ENCODE data around the gene MYEOV.
A peak's percentile ranks its signal among the peaks of the same experiment; 100 is the strongest.

The MYEOV gene

GRCh38 chr11:69286374-69287371 lies 7.3 kb upstream of the MYEOV start:
- no peak for DNase-seq (ENCODE audit: low spot score)

DNA sequence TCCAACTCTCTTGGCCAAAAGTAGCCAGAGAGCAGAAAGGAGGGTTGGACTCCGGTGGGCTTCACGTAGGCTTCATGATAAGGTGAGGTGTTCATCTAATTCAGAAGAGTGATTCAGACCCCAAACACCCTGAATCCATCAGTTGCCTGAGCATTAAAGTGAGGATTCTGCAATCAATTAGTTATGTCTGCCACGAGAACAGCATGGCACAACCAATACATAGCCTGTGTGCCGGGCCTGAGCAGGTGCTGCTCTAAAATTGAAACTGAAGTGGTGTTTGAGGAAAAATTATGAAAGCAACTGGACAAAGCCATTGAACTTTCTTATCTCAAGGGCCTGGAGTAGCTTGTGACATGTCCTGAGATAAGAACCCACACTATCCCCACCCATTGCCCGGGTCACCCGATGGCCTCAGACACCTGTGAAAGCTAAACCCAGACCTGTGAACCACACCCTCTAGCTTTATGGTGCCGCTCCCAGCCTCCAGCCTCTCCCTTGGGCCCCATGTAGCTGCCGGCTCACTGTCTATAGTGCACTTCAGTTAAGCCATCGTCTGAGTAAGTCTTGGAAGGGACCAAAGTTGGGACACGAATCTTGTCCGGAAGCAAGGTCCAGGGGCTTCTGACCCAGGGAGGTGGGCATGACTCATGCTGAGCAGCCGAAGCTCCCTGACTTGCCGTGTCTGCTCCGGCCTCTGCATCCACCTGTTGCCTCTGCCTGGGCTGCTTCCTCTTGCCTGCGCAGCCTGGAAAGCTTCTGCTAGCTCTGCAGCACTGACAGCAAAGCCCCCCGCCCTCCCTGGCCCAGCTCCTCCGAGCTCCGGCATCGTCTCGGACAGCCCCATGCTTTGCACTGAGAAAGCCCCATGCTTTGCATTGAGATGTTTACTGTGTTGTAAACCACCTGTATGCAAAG lies 5.7 kb upstream of the MYEOV start:
- no peak for DNase-seq (ENCODE audit: low spot score)

- no peak for DNase-seq (ENCODE audit: low spot score)
Observed at GRCh38 chr11:69288883-69289242, 5.1 kb upstream of the MYEOV start.

GRCh38 chr11:69290806-69291205 lies 3.1 kb upstream of the MYEOV start:
- no peak for DNase-seq (ENCODE audit: low spot score)

GRCh38 chr11:69291459-69292110 lies 2.4 kb upstream of the MYEOV start:
- no peak for DNase-seq (ENCODE audit: low spot score)

- DNase-seq (ENCODE audit: low spot score): peak; percentile 46
Observed at GRCh38 chr11:69292221-69292648, 1.7 kb upstream of the MYEOV start.

DNA sequence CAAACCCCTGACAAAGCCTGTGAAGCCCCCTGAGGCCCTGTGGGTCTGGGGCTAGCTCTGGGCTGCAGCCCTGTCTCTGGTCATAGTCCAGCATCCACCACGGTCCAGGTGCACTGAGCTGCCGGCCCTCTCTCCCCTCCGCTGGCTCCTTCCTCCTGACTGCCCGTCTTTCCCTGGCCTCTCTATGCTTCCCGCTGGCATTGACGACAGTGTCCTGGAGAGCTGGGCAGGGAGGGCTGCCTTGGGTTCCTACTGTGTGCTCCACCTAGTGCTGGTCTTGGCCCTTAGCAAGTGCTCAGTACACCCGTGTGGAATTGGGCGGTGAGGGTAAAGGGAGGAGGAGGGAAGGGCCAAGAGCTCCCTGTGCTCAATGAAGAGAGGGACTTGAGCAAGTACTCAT lies 868 bp upstream of the MYEOV start:
- no peak for DNase-seq (ENCODE audit: low spot score)

GRCh38 chr11:69294571-69295078 lies 670 bp downstream of the MYEOV start:
- no peak for DNase-seq (ENCODE audit: low spot score)

- DNase-seq (ENCODE audit: low spot score): no peak
Observed at GRCh38 chr11:69295079-69295994, 1.4 kb downstream of the MYEOV start.

DNA sequence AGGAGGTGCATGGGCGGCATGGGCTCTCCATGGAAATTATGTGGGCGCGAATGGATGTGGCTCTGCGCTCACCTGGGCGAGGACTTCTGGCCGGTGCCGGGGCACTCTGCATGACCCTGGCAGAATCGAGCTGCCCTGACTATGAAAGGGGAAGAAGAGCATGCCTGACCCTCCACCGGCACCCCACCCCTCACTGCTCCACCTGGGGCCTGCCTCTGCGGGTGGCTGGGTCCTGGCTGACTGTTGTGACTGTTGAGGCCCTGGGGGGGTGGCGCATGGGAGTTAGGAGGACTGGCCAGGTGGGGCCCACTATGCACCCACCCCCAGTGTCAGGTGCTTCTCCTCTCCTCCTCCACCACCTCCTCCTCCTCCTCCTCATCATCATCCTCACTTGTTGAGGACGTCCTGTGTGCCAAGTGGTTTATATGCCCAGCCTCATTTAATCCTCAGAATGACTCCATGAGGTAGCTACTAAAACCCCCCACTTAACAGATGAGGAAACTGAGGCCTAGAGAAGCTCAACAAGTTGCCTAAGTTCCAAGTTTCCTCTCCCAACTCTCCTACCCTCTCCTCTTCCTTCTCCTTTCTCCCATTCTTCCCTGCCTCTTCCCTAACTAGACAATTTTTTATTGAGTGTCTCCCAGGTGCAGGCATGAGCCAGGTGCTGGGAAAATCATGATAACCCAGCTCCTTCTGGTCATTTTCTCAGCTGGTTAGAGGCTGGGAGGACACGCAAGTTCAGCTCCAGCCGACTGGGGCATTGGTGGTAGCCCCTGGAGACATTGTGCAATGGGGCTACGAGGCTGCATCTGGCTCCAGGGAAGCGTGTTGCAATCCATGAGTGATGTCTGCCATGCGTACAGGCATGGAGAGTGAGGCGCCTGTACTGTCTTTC lies 2.3 kb downstream of the MYEOV start:
- DNase-seq (ENCODE audit: low spot score): no peak

DNA sequence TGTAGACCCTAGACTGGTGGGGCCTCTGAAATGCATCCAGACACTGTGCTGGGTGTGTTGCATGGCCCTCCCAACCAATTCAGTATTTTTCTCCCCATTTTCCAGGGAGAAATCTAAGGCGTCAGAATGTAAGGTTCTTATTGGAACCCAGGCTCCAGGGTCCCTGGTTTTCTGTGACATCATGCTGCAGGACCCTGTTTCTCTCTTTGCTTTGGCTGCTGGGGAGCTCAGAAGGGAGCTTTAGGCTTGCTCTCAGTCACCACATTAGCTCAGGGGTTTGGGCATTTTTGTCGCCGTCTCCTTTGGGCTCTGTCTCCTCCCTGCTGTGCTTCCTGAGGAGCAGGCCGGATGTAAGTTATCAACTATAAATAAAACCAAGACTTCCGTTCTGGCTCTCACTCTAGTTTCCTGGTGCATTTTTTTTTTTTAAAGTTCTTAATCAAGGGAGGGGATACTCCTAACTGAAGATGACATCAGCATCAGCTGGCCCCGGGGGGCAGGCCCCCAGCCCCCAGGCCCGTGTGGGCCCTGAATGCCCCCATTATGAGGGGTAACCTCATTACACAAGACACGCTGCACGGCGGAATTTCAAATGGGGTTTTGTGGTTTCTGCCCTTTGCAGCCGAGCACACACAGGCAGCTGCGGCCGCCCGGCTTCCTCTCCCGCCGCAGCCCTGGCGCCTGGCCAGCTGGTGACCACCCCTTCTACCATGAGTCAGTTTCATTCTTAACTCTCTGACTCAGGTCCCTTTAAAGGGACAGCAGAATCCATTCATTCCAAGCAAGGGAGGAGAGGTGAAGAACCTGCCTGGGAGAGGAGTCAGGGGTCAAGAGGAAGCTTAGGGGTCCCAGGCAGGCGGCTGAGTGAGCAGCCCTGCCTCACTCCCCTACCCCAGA lies 3.2 kb downstream of the MYEOV start:
- DNase-seq (ENCODE audit: low spot score): peak; percentile 86

GRCh38 chr11:69297787-69298266 lies 3.9 kb downstream of the MYEOV start:
- DNase-seq (ENCODE audit: low spot score): peak; percentile 34

DNA sequence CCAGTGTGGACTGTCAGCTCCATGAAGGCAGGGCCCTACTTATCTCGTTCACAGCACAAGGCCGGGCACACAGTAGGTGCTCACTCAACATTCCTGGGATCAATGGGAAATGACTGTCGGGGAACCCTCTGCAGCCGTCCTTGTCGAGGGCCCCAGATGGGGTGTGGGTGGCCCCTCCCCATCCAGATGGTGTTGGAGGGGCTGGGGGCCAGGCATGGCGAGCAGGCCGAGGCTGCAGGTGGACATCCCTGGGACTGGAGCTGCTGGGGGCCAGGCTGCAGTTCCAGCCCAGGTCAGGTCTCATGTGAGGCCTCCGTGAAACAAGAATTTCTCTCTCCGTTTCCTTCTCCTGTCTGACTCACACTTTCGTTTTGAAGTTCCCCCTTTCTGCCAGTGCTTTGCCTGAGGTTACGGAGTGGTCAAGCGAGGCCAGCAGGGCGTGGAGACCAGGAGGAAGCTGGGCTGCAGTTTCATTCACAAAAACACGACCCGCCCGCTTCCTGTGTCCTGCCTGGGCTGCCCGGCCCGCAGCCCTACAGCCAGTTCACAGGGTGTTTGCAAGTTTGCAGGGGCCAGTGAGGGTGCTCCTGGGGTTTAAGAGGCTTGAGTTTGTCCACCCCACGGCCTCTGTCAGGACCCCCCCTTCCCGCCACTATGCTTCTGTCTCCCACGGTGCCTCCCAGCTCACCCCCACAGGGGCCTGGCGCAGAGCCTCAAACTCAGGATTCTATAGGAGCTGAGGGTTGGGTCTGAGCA lies 4.5 kb downstream of the MYEOV start:
- DNase-seq (ENCODE audit: low spot score): peak; percentile 36

DNA sequence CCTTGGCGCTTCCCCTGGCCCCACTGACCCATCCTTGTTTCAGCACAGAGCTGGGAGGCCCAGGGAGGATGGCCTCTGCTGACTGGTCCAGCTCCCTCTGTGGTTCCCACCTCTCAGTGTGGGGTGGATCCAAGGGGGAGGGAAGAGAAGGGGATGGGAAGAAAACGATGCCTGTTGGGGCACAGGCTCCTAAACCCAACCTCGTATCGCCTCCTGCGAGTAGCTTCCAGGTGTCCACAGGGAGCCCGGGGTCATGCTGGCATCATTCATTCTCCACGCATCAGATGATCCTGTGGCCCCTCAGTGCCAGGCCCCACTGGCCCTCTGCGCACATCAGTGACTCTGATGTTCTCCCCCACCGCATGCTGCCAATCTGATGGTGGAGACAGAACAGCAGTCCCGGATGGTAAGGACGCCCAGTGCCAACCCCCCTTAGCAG lies 5.1 kb downstream of the MYEOV start:
- no peak for DNase-seq (ENCODE audit: low spot score)

DNA sequence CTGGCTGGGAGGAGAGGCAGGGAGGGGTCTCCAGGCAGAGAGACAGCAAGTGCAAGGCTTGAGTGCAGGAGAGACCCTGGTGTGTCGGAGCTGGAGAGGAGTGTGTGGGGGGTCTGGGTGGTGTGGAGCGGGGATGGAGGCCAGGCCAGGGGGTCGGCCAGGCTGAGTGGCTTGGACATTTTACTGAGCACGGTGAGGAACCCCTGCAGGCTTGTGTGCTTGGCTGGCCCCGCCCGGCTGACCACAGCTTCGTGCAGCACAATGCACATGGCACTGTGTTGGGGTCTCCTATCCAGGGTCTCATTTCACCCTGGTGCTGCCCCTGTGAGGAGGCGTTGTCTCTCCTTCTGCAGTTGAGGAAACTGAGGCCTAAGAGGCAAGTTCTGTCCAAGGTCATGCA lies 5.6 kb downstream of the MYEOV start:
- no peak for DNase-seq (ENCODE audit: low spot score)

- DNase-seq (ENCODE audit: low spot score): no peak
Observed at GRCh38 chr11:69300120-69301060, 6.4 kb downstream of the MYEOV start.

GRCh38 chr11:69301081-69301454 lies 7.1 kb downstream of the MYEOV start:
- no peak for DNase-seq (ENCODE audit: low spot score)

All from CD4-positive, alpha-beta T cell treated with Interleukin-2 at 100 ng/mL for 4 hours (primary cell).